GM12878 (cell line): Measurements from ENCODE around the gene COL25A1.

ENCODE experiments used
- BRCA1 ChIP-seq: IDR thresholded peaks from 2 replicates; pipeline ENCODE4 v1.6.1; 2011; ENCODE audit warnings: low read depth, low read length, improper control_type of control experiment
- CTCF ChIP-seq, 3 experiments: IDR thresholded peaks in 2 of 3; conservative IDR thresholded peaks in 1 of 3; 2 replicates each; pipeline ENCODE4 v1.5.1; 2011; ENCODE audit warnings: low read depth in 3 of 3, low read length in 3 of 3, mild to moderate bottlenecking in 3 of 3, control low read depth in 2 of 3, moderate library complexity in 2 of 3, inconsistent platforms in 1 of 3, mixed read lengths in 1 of 3; ENCODE audit not compliant: control insufficient read depth in 2 of 3, insufficient read depth in 1 of 3; ENCODE audit errors: extremely low read depth in 1 of 3
- EZH2 ChIP-seq: IDR thresholded peaks from 2 replicates; pipeline ENCODE4 v1.6.1; 2012; ENCODE audit warnings: low read depth, mild to moderate bottlenecking, control low read depth, inconsistent platforms, low read length, borderline replicate concordance; ENCODE audit not compliant: control insufficient read depth
- KLF5 ChIP-seq: fragments of 450-650 bp; IDR thresholded peaks from 2 replicates; pipeline ENCODE4 v1.6.1; 2014; ENCODE audit warnings: mild to moderate bottlenecking; ENCODE audit not compliant: partially characterized antibody
- POLR2AphosphoS5 ChIP-seq: IDR thresholded peaks from 2 replicates; pipeline ENCODE4 v1.6.1; 2011; ENCODE audit warnings: mild to moderate bottlenecking, low read length, inconsistent platforms
- RFX5 ChIP-seq: IDR thresholded peaks from 2 replicates; pipeline ENCODE4 v1.6.1; 2011; ENCODE audit warnings: low read depth, low read length, improper control_type of control experiment
- SIN3A ChIP-seq: IDR thresholded peaks from 2 replicates; pipeline ENCODE4 v1.6.1; 2012; ENCODE audit warnings: low read depth, low read length, improper control_type of control experiment
- SREBF2 ChIP-seq: IDR thresholded peaks from 2 replicates; pipeline ENCODE4 v1.6.1; 2012; ENCODE audit warnings: mild to moderate bottlenecking, low read length
- SUZ12 ChIP-seq: fragments of 200-600 bp; sonication (generic); IDR thresholded peaks from one replicate; pipeline ENCODE4 v1.6.1; 2018; ENCODE audit warnings: antibody characterized with exemption, mild to moderate bottlenecking; ENCODE audit not compliant: unreplicated experiment

GRCh38 chr4:109163493-109163892 lies 139.0 kb downstream of the COL25A1 start:
- TF ChIP-seq EZH2 (no peak), SIN3A (no peak), SREBF2 (no peak), POLR2AphosphoS5 (no peak), SUZ12 (no peak), CTCF (IDR thresholded peaks at IDR 0.05 in 2 of 3, conservative IDR thresholded peaks at IDR 0.05 in 1 of 3; ENCODE audit: control insufficient read depth in 2 of 3, extremely low read depth in 1 of 3, insufficient read depth in 1 of 3, low read depth in 3 of 3, low read length in 3 of 3) (no peak), RFX5 (no peak), BRCA1 (no peak), KLF5 (no peak)
